NAMALWA (cell line): ENCODE measurements around the gene LRP1B.

Experiments
- DNase-seq: peaks from one replicate; pipeline ENCODE4 v3.0.0-alpha.2; 2015; ENCODE audit warnings: low spot score

Gene LRP1B

GRCh38 chr2:141438536-141438935 lies 692.3 kb downstream of the LRP1B start:
- DNase-seq: no peak

- DNase-seq: no peak
Observed at GRCh38 chr2:141437521-141437920, 693.3 kb downstream of the LRP1B start.

GRCh38 chr2:141423124-141423523 lies 707.7 kb downstream of the LRP1B start:
- DNase-seq: no peak

GRCh38 chr2:141417246-141417797 lies 713.5 kb downstream of the LRP1B start:
- DNase-seq: peak; percentile 3

- no peak for DNase-seq
Observed at GRCh38 chr2:141411419-141411818, 719.4 kb downstream of the LRP1B start.

GRCh38 chr2:141399270-141399669 lies 731.5 kb downstream of the LRP1B start:
- DNase-seq: peak; percentile 35

- no peak for DNase-seq
Observed at GRCh38 chr2:141393214-141393545, 737.6 kb downstream of the LRP1B start.

GRCh38 chr2:141392517-141393213 lies 738.2 kb downstream of the LRP1B start:
- DNase-seq: no peak

- DNase-seq: no peak
Observed at GRCh38 chr2:141386168-141386567, 744.6 kb downstream of the LRP1B start.

GRCh38 chr2:141384676-141385075 lies 746.1 kb downstream of the LRP1B start:
- DNase-seq: no peak

- DNase-seq: no peak
Observed at GRCh38 chr2:141381946-141382345, 748.9 kb downstream of the LRP1B start.

- DNase-seq: no peak
Observed at GRCh38 chr2:141380008-141380979, 750.5 kb downstream of the LRP1B start.

- no peak for DNase-seq
Observed at GRCh38 chr2:141364821-141365220, 766.0 kb downstream of the LRP1B start.

GRCh38 chr2:141362311-141362710 lies 768.5 kb downstream of the LRP1B start:
- no peak for DNase-seq

GRCh38 chr2:141348481-141348880 lies 782.3 kb downstream of the LRP1B start:
- no peak for DNase-seq

GRCh38 chr2:141341444-141341843 lies 789.4 kb downstream of the LRP1B start:
- no peak for DNase-seq

- DNase-seq: no peak
Observed at GRCh38 chr2:141331127-141331526, 799.7 kb downstream of the LRP1B start.

GRCh38 chr2:141329964-141330363 lies 800.9 kb downstream of the LRP1B start:
- DNase-seq: no peak

- no peak for DNase-seq
Observed at GRCh38 chr2:141323571-141323970, 807.2 kb downstream of the LRP1B start.

- no peak for DNase-seq
Observed at GRCh38 chr2:141317986-141318385, 812.8 kb downstream of the LRP1B start.

- no peak for DNase-seq
Observed at GRCh38 chr2:141316606-141317005, 814.2 kb downstream of the LRP1B start.

- no peak for DNase-seq
Observed at GRCh38 chr2:141316103-141316502, 814.7 kb downstream of the LRP1B start.

- DNase-seq: no peak
Observed at GRCh38 chr2:141313972-141314371, 816.8 kb downstream of the LRP1B start.
